SK-N-SH treated with all-trans-retinoic acid at 6 μM for 48 hours (cell line): ENCODE results near the gene FLT3.

Experiments used
- ATAC-seq: fragments of 200-7000 bp; cut with Tn5 transposase; 3 replicates; pipeline ENCODE4 v1.9.1; 2020; ENCODE audit warnings: mild to moderate bottlenecking, moderate library complexity
- ARNTL ChIP-seq: fragments of 450-650 bp; formaldehyde crosslinking; IDR thresholded peaks from 2 replicates; pipeline ENCODE4 v1.5.0; 2020; ENCODE audit warnings: low read depth, mild to moderate bottlenecking, moderate library complexity, borderline replicate concordance
- CREB5 ChIP-seq: fragments of 250-450 bp; sonication (Bioruptor Pico); IDR thresholded peaks from 2 replicates; pipeline ENCODE4 v1.5.1; 2020; ENCODE audit warnings: low read depth, mild to moderate bottlenecking, moderate library complexity
- CSDC2 ChIP-seq: fragments of 250-450 bp; sonication (Bioruptor Pico); IDR thresholded peaks from 2 replicates; pipeline ENCODE4 v1.5.0; 2020; ENCODE audit warnings: mild to moderate bottlenecking, moderate library complexity
- CSRNP3 ChIP-seq: fragments of 250-450 bp; sonication (Bioruptor Pico); IDR thresholded peaks from 2 replicates; pipeline ENCODE4 v1.5.1; 2021; ENCODE audit warnings: mild to moderate bottlenecking, moderate library complexity
- ESRRG ChIP-seq: fragments of 250-450 bp; sonication (Bioruptor Pico); IDR thresholded peaks from 2 replicates; pipeline ENCODE4 v1.6.1; 2021; ENCODE audit warnings: mild to moderate bottlenecking
- GLIS3 ChIP-seq: fragments of 250-450 bp; sonication (Bioruptor Pico); IDR thresholded peaks from 2 replicates; pipeline ENCODE4 v1.5.0; 2020; ENCODE audit warnings: mild to moderate bottlenecking, moderate library complexity
- ISL1 ChIP-seq: fragments of 250-450 bp; sonication (Bioruptor Pico); IDR thresholded peaks from 2 replicates; pipeline ENCODE4 v2.1.2; 2022; ENCODE audit warnings: mild to moderate bottlenecking, moderate library complexity
- OSR1 ChIP-seq: fragments of 250-450 bp; sonication (Bioruptor Pico); IDR thresholded peaks from 2 replicates; pipeline ENCODE4 v1.8.0; 2022; ENCODE audit warnings: moderate library complexity, mild to moderate bottlenecking, inconsistent platforms
- PPARA ChIP-seq: fragments of 250-450 bp; sonication (Bioruptor Pico); IDR thresholded peaks from 2 replicates; pipeline ENCODE4 v1.5.0; 2020; ENCODE audit warnings: mild to moderate bottlenecking, borderline replicate concordance
- RARB ChIP-seq: fragments of 250-450 bp; sonication (Bioruptor Pico); IDR thresholded peaks from 2 replicates; pipeline ENCODE4 v1.8.0; 2021; ENCODE audit warnings: mild to moderate bottlenecking, moderate library complexity
- SNAI2 ChIP-seq: fragments of 250-450 bp; sonication (Bioruptor Pico); IDR thresholded peaks from 2 replicates; pipeline ENCODE4 v1.5.0; 2020; ENCODE audit warnings: mild to moderate bottlenecking, moderate library complexity
- TCF4 ChIP-seq: fragments of 250-450 bp; sonication (Bioruptor Pico); IDR thresholded peaks from 2 replicates; pipeline ENCODE4 v1.8.0; 2021; ENCODE audit warnings: mild to moderate bottlenecking, moderate library complexity, borderline replicate concordance
- TOX ChIP-seq: fragments of 250-450 bp; sonication (Bioruptor Pico); IDR thresholded peaks from 2 replicates; pipeline ENCODE4 v1.8.0; 2021; ENCODE audit warnings: mild to moderate bottlenecking, moderate library complexity, borderline replicate concordance
- TSHZ2 ChIP-seq: fragments of 250-450 bp; sonication (Bioruptor Pico); IDR thresholded peaks from 2 replicates; pipeline ENCODE4 v1.5.0; 2020; ENCODE audit warnings: mild to moderate bottlenecking, moderate library complexity
- ZC3H10 ChIP-seq: fragments of 250-450 bp; sonication (Bioruptor Pico); IDR thresholded peaks from 2 replicates; pipeline ENCODE4 v1.5.1; 2021; ENCODE audit warnings: mild to moderate bottlenecking, moderate library complexity
- ZFP30 ChIP-seq: fragments of 450-650 bp; formaldehyde crosslinking; IDR thresholded peaks from 2 replicates; pipeline ENCODE4 v1.5.0; 2022; ENCODE audit warnings: mild to moderate bottlenecking, moderate library complexity
- ZNF565 ChIP-seq: fragments of 450-650 bp; formaldehyde crosslinking; conservative IDR thresholded peaks from 2 replicates; pipeline ENCODE4 v1.5.0; 2020; ENCODE audit warnings: low read depth, mild to moderate bottlenecking, moderate library complexity
- ZNF70 ChIP-seq: fragments of 450-650 bp; formaldehyde crosslinking; IDR thresholded peaks from 2 replicates; pipeline ENCODE4 v1.5.0; 2020; ENCODE audit warnings: mild to moderate bottlenecking, moderate library complexity

Gene FLT3

GRCh38 chr13:28097503-28097902 is 2.9 kb downstream of the FLT3 start (continued):
- no peak for TF ChIP-seq OSR1
- TF ChIP-seq RARB (CRISPR knock-in tag) = no peak
- TF ChIP-seq TOX (CRISPR knock-in tag) = no peak
- TF ChIP-seq SNAI2 = no peak
- TF ChIP-seq ESRRG (CRISPR knock-in tag) = no peak
- TF ChIP-seq CREB5 (CRISPR knock-in tag) = no peak

DNA sequence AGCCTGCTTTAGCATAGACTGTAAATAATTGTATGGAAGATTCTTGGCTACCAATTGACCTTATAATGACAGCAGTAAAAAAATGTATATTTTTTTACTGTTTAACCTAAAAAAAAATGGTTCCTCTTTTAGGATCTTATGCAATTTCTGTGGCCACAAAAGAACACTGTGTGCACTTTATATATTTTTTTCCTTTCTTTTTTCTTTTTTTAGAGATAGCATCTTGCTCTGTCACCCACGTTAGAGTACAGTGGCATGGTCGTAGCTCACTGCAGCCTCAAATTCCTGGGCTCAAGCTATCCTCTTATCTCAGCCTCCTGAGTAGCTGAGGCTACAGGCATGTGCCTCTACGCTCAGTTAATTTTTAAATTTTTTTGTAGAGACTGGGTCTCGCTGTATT is 6.1 kb downstream of the FLT3 start:
- no peak for ATAC-seq
- TF ChIP-seq ZNF565 (CRISPR knock-in tag) = no peak
- no peak for TF ChIP-seq GLIS3 (CRISPR knock-in tag)
- TF ChIP-seq PPARA (CRISPR knock-in tag) = no peak
- no peak for TF ChIP-seq SNAI2
- TF ChIP-seq CSRNP3 (CRISPR knock-in tag) = no peak
- TF ChIP-seq RARB (CRISPR knock-in tag) = no peak
- TF ChIP-seq TOX (CRISPR knock-in tag) = no peak
- no peak for TF ChIP-seq CREB5 (CRISPR knock-in tag)
- no peak for TF ChIP-seq ZNF70 (CRISPR knock-in tag)
- no peak for TF ChIP-seq CSDC2 (CRISPR knock-in tag)
- no peak for TF ChIP-seq ISL1 (CRISPR knock-in tag)
- TF ChIP-seq ARNTL (CRISPR knock-in tag) = no peak
- no peak for TF ChIP-seq TSHZ2
- TF ChIP-seq TCF4 (CRISPR knock-in tag) = no peak
- TF ChIP-seq, all 23 proteins: peak for 0

- no peak for ATAC-seq
- TF ChIP-seq ZFP30 (CRISPR knock-in tag) = no peak
- TF ChIP-seq CSRNP3 (CRISPR knock-in tag) = no peak
- TF ChIP-seq RARB (CRISPR knock-in tag) = no peak
- TF ChIP-seq SNAI2 = no peak
- TF ChIP-seq CREB5 (CRISPR knock-in tag) = no peak
- TF ChIP-seq ZNF565 (CRISPR knock-in tag) = no peak
- no peak for TF ChIP-seq ZC3H10 (CRISPR knock-in tag)
- no peak for TF ChIP-seq ZNF70 (CRISPR knock-in tag)
- TF ChIP-seq, all 23 proteins: peak for 0
These were observed 6.5 kb downstream of the FLT3 start for GRCh38 chr13:28093881-28094280.

- TF ChIP-seq ZC3H10 (CRISPR knock-in tag) = no peak
- no peak for TF ChIP-seq RARB (CRISPR knock-in tag)
- no peak for ATAC-seq
These were observed 7.9 kb downstream of the FLT3 start for GRCh38 chr13:28092431-28092830.
